Osteoblast (primary cell): Measurements from ENCODE around the gene SPATA13. TPM values are rescaled to one million over a fixed set of nuclear protein-coding genes. Genes with fewer than 3 reads are reported as not detected.

ENCODE experiments used
- DNase-seq: peaks from one replicate; pipeline ENCODE4 v3.0.0; 2011; ENCODE audit warnings: low spot score, mixed read lengths; ENCODE audit not compliant: insufficient read length; ENCODE audit errors: missing footprints
- H2AFZ ChIP-seq: 2 replicates; pipeline ENCODE4 v1.6.0; 2011; ENCODE audit warnings: mild to moderate bottlenecking, low read length
- H3K27ac ChIP-seq: 2 replicates; pipeline ENCODE4 v1.5.1; 2011; ENCODE audit warnings: mild to moderate bottlenecking, low read depth, low read length, moderate library complexity
- H3K27me3 ChIP-seq: 2 replicates; pipeline ENCODE4 v1.6.0; 2012; ENCODE audit warnings: mild to moderate bottlenecking, control low read depth, inconsistent platforms, low read length, moderate library complexity; ENCODE audit not compliant: insufficient read depth
- H3K36me3 ChIP-seq: 2 replicates; pipeline ENCODE4 v1.5.1; 2011; ENCODE audit warnings: mild to moderate bottlenecking, low read length, control low read depth, moderate library complexity; ENCODE audit not compliant: insufficient read depth
- H3K4me1 ChIP-seq: 2 replicates; pipeline ENCODE4 v1.5.1; 2011; ENCODE audit warnings: mild to moderate bottlenecking, low read length, control low read depth, moderate library complexity; ENCODE audit not compliant: insufficient read depth
- H3K4me2 ChIP-seq: 2 replicates; pipeline ENCODE4 v1.6.0; 2011; ENCODE audit warnings: mild to moderate bottlenecking, low read length; ENCODE audit not compliant: insufficient read depth
- H3K4me3 ChIP-seq: fragments of 200-600 bp; sonication (generic); 3 replicates; pipeline ENCODE4 v1.5.1; 2012; ENCODE audit warnings: mild to moderate bottlenecking, low read length, inconsistent platforms; ENCODE audit not compliant: insufficient read depth
- H3K79me2 ChIP-seq: 2 replicates; pipeline ENCODE4 v1.6.0; 2012; ENCODE audit warnings: mild to moderate bottlenecking, low read length, control low read depth, inconsistent platforms; ENCODE audit not compliant: insufficient read depth
- H3K9me3 ChIP-seq: 2 replicates; pipeline ENCODE4 v1.5.1; 2011; ENCODE audit warnings: low read depth, low read length, control low read depth
- H4K20me1 ChIP-seq: 2 replicates; pipeline ENCODE4 v1.6.0; 2012; ENCODE audit warnings: mild to moderate bottlenecking, low read length, control low read depth; ENCODE audit not compliant: insufficient read depth
- CTCF ChIP-seq: IDR thresholded peaks from 2 replicates; pipeline ENCODE4 v1.5.1; 2011; ENCODE audit warnings: mild to moderate bottlenecking, low read depth, low read length, moderate library complexity; ENCODE audit errors: extremely low read depth
- total RNA-seq: library from RNA; depleted of rRNA; stranded (reverse); fragments of >200 nt; gene quantifications from 2 replicates; pipeline ENCODE4 v1.2.3, GENCODE V29; 2012

The SPATA13 gene
- total RNA-seq, 1 donor, result 40.2 TPM

- Histone ChIP-seq H3K4me2 (no peak overlapping the region), H3K79me2 (no peaks in the 10 kb centered on the region), H3K27me3 (no peaks in the 10 kb centered on the region), H3K4me3 (no peak overlapping the region), H3K27ac (no peak overlapping the region), H3K9me3 (no peaks in the 10 kb centered on the region), H3K36me3 (no peaks in the 10 kb centered on the region), H2AFZ (no peak overlapping the region), H4K20me1 (no peaks in the 10 kb centered on the region), H3K4me1 (peaks cover 7% of the 10 kb centered on the region)
- DNase-seq, result no peak
- TF ChIP-seq CTCF, result no peak
These were observed 97.0 kb downstream of the SPATA13 start for GRCh38 chr13:24257497-24257896.

DNA sequence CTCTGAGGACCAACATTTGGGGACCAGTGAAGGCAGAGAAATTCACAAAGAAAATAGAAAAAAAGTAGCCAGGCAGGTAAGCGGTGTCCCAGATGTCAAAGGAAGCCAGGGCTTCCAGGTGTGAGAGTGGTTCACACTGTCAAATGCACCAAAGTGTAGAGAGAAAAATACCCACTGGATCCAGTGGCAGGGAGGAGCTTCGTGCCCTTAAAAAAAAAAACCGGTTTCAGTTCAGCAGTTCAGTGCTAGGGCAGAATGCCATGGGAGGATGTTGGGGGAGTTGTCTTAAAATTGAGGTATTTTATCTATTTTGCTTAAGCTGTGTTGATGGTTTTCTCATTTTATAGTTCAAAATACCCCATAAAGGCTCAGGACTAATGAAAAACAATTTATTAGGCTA, 101.0 kb downstream of the SPATA13 start:
- Histone ChIP-seq H3K9me3 (no peaks in the 10 kb centered on the region), H3K4me2 (no peak overlapping the region)

DNA sequence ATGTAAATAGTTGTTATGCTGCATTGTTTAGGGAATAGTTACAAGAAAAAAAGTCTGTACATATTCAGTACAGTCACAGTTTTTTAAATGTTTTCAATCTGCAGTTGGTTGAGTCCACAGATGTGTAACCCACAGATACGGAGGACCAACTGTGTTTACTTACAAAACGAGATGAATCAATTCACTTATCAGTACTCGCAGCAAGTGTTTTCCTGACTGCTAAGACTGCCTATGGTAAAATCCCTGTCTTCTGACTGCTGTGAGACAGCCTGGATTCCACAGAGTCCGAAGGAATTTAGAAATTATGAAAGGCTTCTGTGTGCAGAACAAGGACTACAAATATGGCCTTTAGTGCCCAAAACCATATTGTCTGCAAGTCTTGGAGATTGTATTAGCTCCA, 103.1 kb downstream of the SPATA13 start:
- no peaks in the 10 kb centered on the region for H3K9me3 ChIP-seq
- H3K36me3 ChIP-seq, result no peaks in the 10 kb centered on the region
- H2AFZ ChIP-seq, result peak overlapping the region; percentile 33
- no peak overlapping the region for H3K4me3 ChIP-seq
- H3K27me3 ChIP-seq, result no peaks in the 10 kb centered on the region
- no peak overlapping the region for H3K4me2 ChIP-seq
- TF ChIP-seq CTCF, result no peak
- H3K4me1 ChIP-seq, result no peaks in the 10 kb centered on the region
- H4K20me1 ChIP-seq, result no peaks in the 10 kb centered on the region
- H3K79me2 ChIP-seq, result no peaks in the 10 kb centered on the region
- no peak overlapping the region for H3K27ac ChIP-seq
- no peak for DNase-seq

More for the DNA sequence above, 101.0 kb downstream of the SPATA13 start:
- Histone ChIP-seq H3K36me3 (no peaks in the 10 kb centered on the region), H3K4me1 (no peaks in the 10 kb centered on the region), H3K27me3 (no peaks in the 10 kb centered on the region), H2AFZ (no peak overlapping the region), H3K4me3 (no peak overlapping the region), H3K79me2 (no peaks in the 10 kb centered on the region), H4K20me1 (no peaks in the 10 kb centered on the region), H3K27ac (no peak overlapping the region)
- DNase-seq, result no peak
- TF ChIP-seq CTCF, result no peak

DNA sequence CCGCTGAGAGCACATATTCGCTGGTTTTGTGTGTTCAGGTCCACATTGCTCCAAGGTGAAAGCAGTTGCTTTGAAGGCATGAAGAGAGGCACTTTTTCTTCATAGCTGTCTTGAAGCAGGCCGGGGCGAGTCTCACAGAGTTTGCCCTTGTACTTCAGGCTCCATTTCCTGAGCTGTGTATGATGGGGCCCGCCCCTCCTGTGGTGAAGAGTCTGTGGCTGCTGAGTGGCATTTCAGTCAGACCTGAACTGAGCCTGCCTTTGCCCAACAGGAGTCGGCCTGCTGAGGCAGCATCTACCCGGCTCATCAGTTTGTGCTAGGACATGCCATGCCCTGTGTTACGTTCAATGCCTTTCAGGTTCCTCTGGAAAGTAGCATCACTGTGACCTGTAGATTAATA, 104.5 kb downstream of the SPATA13 start:
- no peak overlapping the region for H3K27ac ChIP-seq
- H3K4me3 ChIP-seq, result no peak overlapping the region
- no peaks in the 10 kb centered on the region for H3K79me2 ChIP-seq
- no peaks in the 10 kb centered on the region for H3K9me3 ChIP-seq
- peak overlapping the region; percentile 60 for H2AFZ ChIP-seq
- H3K36me3 ChIP-seq, result no peaks in the 10 kb centered on the region
- no peaks in the 10 kb centered on the region for H4K20me1 ChIP-seq
- DNase-seq, result no peak
- H3K4me1 ChIP-seq, result peaks cover under 1% of the 10 kb centered on the region
- H3K27me3 ChIP-seq, result no peaks in the 10 kb centered on the region
- H3K4me2 ChIP-seq, result no peak overlapping the region
- no peak for TF ChIP-seq CTCF
